AG09319 (cell line): Measurements from ENCODE around the gene PRDM16.

ENCODE experiments used
- DNase-seq: peaks from one replicate; pipeline ENCODE4 v3.0.0-alpha.2; 2010; ENCODE audit warnings: low read depth; ENCODE audit errors: extremely low read depth
- TF ChIP-seq, protein P1 (sequence below): IDR thresholded peaks from 2 replicates; pipeline ENCODE4 v1.5.1; 2011; ENCODE audit warnings: low read depth, mild to moderate bottlenecking, inconsistent platforms, low read length, moderate library complexity

The PRDM16 gene

DNA sequence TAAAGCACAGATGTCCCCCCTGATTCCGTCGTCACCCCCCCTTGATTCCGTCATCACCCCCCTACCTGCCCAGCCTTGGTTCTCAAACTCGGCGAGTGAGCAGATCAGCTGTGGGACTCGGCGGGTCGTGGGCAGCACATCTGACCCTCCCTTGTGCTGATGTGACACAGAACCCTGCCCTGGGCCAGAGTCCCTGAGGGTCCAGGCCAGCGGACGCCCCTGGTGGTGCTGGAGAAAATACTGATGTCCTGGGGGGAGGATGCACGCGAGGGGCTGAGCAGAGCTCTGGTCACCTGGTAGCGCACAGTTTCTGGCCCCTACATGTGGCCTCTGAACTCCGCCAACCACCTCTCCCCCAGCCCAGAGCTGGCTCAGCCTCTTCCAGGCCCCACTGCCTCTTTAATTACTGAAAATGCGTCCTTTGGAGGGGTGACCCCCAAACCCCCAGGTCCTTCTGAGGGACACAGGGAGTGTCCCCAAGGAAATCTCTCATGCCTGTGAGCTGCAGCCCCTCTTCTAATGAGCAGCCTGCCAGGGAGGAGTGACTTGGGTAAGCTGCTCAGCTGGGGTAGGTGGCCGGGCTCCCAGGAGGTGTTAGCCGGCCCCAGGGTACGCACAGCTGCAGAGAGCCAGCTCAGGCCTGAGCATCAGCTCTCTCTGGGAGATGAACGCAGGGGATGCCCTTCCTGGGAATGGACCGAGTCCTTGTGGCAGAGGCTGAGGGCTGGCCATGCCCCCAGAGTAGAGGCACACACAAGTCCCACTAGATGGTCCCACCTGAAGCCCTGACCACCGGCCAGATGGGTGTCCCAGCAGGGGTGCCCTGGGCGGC is 255.9 kb downstream of the PRDM16 start:
- DNase-seq: no peak
- TF ChIP-seq, protein P1, sequence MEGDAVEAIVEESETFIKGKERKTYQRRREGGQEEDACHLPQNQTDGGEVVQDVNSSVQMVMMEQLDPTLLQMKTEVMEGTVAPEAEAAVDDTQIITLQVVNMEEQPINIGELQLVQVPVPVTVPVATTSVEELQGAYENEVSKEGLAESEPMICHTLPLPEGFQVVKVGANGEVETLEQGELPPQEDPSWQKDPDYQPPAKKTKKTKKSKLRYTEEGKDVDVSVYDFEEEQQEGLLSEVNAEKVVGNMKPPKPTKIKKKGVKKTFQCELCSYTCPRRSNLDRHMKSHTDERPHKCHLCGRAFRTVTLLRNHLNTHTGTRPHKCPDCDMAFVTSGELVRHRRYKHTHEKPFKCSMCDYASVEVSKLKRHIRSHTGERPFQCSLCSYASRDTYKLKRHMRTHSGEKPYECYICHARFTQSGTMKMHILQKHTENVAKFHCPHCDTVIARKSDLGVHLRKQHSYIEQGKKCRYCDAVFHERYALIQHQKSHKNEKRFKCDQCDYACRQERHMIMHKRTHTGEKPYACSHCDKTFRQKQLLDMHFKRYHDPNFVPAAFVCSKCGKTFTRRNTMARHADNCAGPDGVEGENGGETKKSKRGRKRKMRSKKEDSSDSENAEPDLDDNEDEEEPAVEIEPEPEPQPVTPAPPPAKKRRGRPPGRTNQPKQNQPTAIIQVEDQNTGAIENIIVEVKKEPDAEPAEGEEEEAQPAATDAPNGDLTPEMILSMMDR: no peak

GRCh38 chr1:3326516-3327388 is 257.7 kb downstream of the PRDM16 start:
- TF ChIP-seq, protein P1: no peak
- no peak for DNase-seq

- TF ChIP-seq, protein P1: no peak
- DNase-seq: no peak
Measured at GRCh38 chr1:3327389-3327702, 258.3 kb downstream of the PRDM16 start.

- DNase-seq: no peak
- TF ChIP-seq, protein P1: no peak
Measured at GRCh38 chr1:3327936-3328590, 259.1 kb downstream of the PRDM16 start.

DNA sequence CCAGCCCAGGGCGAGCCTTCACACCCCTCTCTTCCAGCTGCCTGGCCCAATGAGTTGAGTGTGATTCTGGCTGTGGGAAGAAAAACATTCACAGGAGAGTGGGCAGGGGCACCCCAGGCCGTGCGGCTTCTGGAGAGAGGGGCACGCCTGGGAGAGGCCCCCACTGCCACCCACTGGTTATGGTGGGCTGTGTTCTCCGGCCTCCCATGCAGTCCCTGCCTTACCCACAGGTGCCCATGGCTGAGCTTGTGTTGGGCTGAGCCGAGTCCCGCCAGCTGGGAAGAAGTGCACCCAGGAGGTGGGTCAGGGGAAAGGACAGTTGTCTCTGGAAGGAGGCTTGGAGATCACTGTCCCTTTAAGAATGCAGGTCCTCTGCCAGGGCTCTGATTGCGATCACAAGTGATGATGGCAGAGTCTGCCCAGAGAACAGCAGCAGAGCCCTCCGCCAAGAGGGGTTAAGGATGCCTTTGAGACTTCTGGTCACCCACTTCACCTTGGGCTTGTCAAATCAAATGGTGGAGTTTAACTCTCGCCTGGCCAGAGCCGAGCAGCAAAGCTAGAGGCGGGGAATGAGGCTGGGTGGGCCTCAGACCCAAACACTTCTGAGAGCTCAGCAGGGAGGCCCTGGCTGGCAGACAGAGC is 260.8 kb downstream of the PRDM16 start:
- DNase-seq: no peak
- TF ChIP-seq, protein P1: no peak

GRCh38 chr1:3330771-3331245 is 261.8 kb downstream of the PRDM16 start:
- TF ChIP-seq, protein P1: no peak
- DNase-seq: no peak
